Duodenal mucosa (tissue), 2 donors: ENCODE measurements around the gene HOXC6.

Source experiments
- H3K27ac ChIP-seq: one replicate; pipeline ENCODE4 v1.7.0; 2013; ENCODE audit warnings: low read depth, low read length
- H3K27me3 ChIP-seq, 2 donors: one replicate each; pipeline ENCODE4 v1.7.0; 2013; ENCODE audit warnings: low read length in 2 of 2, control low read depth in 1 of 2; ENCODE audit not compliant: insufficient read depth in 2 of 2, control insufficient read depth in 1 of 2
- H3K36me3 ChIP-seq, 2 donors: one replicate each; pipeline ENCODE4 v1.7.0; 2013; ENCODE audit warnings: low read length in 2 of 2, control low read depth in 1 of 2; ENCODE audit not compliant: insufficient read depth in 2 of 2, control insufficient read depth in 1 of 2
- H3K4me1 ChIP-seq, 2 donors: one replicate each; pipeline ENCODE4 v1.7.0; 2013; ENCODE audit warnings: low read length in 2 of 2, control low read depth in 1 of 2; ENCODE audit not compliant: insufficient read depth in 2 of 2, control insufficient read depth in 1 of 2
- H3K4me3 ChIP-seq, 2 donors: one replicate each; pipeline ENCODE4 v1.7.0; 2013; ENCODE audit warnings: low read length in 2 of 2, low read depth in 1 of 2
- H3K9ac ChIP-seq, 2 donors: one replicate each; pipeline ENCODE4 v1.7.0; 2013; ENCODE audit warnings: low read length in 2 of 2, low read depth in 1 of 2
- H3K9me3 ChIP-seq, 2 donors: one replicate each; pipeline ENCODE4 v1.7.0; 2013; ENCODE audit warnings: low read length in 2 of 2, control low read depth in 1 of 2; ENCODE audit not compliant: control insufficient read depth in 1 of 2

Gene HOXC6

DNA sequence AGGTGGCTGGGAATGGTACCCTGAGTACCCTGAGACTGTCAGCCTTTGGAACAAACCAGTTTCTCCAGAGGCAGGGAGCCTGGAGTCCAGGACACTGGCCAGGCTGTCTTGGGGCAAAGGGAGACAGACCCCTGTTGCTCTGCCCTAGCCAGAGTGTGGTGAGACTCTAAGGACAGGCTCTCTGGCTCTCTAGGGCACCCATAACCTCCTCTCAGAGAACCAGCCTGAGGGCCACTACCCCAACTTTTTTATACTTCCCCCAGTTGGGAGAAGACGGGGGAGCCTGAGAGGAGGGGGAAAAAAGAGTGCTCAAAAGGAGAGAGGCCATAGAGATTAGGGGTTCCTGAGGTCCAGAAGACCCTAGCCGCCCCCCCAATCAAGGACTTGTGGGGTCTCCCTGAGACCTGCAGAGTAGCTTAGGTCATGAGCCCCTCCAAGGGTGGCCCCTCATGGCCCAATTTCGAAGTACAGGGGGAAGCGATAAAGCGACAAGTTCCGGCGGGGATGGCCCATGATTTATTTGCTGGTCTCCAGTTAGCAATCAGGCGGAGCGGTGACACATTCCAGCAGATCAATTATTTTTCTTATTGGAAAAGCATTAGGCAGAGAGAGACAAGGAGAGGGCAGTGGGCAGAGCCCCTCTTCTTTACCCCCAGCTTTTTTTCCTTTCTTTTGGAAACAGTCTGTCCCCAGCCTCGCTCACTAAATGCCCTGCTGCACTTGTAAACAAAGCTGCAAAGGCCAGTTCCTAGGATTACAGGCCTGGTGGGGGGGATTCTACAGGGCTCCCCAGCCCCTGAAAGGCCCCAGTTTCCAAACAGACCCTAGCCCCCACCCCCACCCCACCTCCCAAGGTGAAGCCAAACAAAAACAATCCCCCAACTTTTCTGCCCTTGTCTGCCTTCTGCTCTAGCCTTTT lies 17.9 kb upstream of the HOXC6 start:
- Histone ChIP-seq H3K27me3 (peaks cover 86 to 90% of the 10 kb centered on the region in 2 donors), H3K4me1 (peaks cover 9 to 13% of the 10 kb centered on the region in 2 donors), H3K9me3 (no peaks in the 10 kb centered on the region), H3K36me3 (no peaks in the 10 kb centered on the region), H3K4me3 (no peak overlapping the region), H3K27ac (no peak overlapping the region), H3K9ac (no peak overlapping the region)

DNA sequence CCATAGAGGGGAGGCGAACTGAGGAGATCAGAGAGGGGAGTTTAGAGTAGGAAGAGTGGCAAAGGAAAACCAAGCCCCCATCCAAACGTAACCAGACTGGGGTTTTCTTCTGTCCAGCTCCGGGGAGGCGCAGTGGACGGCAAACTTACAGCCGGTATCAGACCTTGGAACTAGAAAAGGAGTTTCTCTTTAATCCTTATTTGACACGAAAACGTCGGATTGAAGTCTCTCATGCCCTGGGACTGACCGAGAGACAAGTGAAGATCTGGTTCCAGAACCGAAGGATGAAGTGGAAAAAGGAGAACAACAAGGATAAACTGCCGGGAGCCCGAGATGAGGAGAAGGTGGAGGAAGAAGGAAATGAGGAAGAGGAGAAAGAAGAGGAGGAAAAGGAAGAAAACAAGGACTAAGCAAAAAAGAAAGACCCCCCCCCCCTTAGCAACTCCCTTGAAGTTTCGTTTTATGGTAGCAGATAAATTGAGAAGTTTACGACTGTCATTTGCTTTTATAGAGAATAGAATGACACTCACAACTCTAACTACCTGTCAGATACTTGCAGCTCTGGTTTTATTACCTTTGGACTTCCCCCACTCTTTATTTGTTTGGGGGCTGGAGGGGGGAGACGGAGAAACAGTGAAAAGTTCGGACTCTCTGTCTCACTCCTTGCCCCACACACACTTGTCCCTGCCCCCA lies 17.1 kb upstream of the HOXC6 start:
- Histone ChIP-seq H3K4me3 (no peak overlapping the region), H3K27ac (no peak overlapping the region), H3K9ac (no peak overlapping the region), H3K4me1 (peaks cover 8 to 13% of the 10 kb centered on the region in 2 donors), H3K27me3 (peaks cover 88 to 91% of the 10 kb centered on the region in 2 donors), H3K9me3 (no peaks in the 10 kb centered on the region), H3K36me3 (no peaks in the 10 kb centered on the region)

DNA sequence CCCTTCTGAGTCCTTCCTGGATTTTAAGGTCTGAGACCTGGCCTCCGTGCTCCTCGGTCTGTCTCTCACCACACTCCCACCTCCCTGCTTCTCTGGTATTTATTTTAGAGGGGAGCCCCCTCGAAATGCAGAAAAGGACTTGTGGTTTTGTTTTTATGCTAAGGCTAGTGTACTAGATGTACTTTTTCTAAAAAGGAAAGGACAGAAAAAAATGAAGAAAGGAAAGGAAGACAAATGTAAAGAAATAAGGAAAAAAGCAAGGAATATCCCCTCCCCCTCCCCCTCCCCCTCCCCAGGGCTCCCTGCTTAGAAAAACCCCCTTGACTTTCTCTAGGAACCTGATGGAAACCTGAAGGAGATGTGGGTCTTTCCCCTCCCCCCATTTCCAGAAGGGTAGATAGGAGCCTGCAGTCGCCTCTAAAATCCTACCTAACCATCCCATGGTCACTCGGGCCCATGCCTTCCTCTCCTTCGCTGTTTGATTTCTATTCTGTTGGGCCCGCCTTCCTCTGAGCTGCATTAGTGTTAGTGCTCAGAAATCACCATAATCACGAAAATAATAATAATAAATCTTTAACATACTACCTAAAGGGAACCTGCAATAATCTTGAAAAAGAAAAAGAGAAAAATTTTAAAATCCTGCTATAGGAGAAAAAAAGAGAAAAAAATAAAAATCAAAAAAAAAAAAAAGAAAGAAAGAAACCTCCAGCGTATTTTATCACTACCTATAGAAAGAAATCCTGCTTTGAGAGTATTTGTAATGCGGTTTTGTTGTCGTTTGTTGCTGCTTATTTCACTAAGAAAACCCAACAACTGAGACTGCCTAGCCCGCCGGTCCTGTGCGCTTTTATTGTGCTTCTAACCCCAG lies 16.3 kb upstream of the HOXC6 start:
- H3K4me1 ChIP-seq, result peaks cover under 1 to 5% of the 10 kb centered on the region in 2 donors
- no peaks in the 10 kb centered on the region for H3K9me3 ChIP-seq
- no peak overlapping the region for H3K4me3 ChIP-seq
- H3K27me3 ChIP-seq, result peaks cover 83 to 90% of the 10 kb centered on the region in 2 donors
- H3K36me3 ChIP-seq, result no peaks in the 10 kb centered on the region
- no peak overlapping the region for H3K27ac ChIP-seq
- no peak overlapping the region for H3K9ac ChIP-seq

DNA sequence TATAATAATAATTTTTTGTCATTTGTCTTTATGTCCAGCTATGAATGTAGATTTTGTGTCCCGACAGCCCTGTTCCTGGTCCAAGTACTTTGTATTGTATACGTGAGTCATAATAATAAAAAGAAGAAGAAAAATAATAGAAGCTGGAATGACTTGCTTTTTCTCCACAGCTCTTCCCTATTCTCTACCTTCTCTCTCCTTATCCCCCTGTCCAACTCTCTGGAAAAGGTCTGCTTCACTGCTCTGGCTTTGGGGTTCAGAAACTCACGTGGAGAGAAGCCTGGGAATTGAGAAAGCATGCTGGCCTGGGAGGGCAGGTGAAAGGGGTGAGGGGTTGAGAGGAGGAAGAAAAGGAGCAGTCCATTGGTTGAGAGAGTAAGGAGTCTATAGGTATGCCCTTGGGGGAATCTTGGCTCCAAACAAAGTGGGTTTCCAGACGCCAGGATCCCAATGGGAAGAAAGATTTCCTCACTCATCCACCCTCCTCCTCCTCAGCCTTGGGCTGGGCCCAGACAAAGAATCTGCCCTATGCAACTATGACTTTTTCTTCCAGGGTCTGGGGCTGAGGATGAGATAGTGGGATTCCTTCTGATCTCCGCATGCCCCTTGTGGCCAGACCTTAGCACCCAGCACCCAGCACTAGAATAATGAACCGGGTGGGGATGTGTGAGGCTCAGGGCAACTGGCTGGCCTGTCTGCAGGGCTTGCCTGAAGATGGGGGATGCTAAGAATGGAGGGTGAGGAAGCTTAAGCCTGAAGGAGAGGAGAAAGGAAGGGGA lies 15.4 kb upstream of the HOXC6 start:
- Histone ChIP-seq H3K36me3 (no peaks in the 10 kb centered on the region), H3K27ac (no peak overlapping the region), H3K4me3 (no peak overlapping the region), H3K27me3 (peaks cover 79 to 88% of the 10 kb centered on the region in 2 donors), H3K9ac (no peak overlapping the region), H3K9me3 (no peaks in the 10 kb centered on the region), H3K4me1 (peaks cover 6 to 8% of the 10 kb centered on the region in 2 donors)

DNA sequence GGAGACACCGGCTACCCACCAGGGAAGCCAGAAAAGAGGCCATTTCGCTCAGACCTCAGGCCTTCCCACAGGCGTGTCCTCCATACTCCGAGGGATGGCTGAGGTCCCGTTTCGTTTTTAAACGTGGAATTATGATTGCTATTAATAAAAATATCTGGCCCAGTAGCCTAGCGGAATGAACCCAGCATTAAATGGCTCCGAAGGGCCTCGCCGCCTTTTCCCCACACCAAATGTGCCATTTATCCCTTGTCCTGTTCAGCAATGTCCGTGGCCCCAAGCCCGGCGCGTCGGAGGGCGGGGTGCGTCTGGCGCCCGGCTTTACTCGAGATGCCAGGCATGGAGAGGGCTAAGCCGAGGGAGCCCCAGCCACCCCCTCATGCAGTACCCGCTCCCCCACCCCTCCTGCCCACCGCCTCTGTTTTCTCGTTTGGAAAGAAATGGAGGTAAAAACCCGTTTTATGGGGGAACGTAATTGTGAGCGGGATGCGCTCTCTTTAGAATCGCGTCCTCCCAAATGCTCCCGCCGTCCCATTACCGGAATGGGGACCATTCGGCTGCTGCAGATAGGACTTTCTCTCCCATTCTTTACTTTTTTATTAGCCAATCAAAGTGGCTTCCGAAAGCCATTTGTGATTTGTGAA lies 13.7 kb upstream of the HOXC6 start:
- Histone ChIP-seq H3K27me3 (peaks cover 80 to 90% of the 10 kb centered on the region in 2 donors), H3K4me1 (peaks cover 3 to 6% of the 10 kb centered on the region in 2 donors), H3K9ac (no peak overlapping the region), H3K4me3 (no peak overlapping the region), H3K36me3 (no peaks in the 10 kb centered on the region), H3K27ac (no peak overlapping the region), H3K9me3 (no peaks in the 10 kb centered on the region)

DNA sequence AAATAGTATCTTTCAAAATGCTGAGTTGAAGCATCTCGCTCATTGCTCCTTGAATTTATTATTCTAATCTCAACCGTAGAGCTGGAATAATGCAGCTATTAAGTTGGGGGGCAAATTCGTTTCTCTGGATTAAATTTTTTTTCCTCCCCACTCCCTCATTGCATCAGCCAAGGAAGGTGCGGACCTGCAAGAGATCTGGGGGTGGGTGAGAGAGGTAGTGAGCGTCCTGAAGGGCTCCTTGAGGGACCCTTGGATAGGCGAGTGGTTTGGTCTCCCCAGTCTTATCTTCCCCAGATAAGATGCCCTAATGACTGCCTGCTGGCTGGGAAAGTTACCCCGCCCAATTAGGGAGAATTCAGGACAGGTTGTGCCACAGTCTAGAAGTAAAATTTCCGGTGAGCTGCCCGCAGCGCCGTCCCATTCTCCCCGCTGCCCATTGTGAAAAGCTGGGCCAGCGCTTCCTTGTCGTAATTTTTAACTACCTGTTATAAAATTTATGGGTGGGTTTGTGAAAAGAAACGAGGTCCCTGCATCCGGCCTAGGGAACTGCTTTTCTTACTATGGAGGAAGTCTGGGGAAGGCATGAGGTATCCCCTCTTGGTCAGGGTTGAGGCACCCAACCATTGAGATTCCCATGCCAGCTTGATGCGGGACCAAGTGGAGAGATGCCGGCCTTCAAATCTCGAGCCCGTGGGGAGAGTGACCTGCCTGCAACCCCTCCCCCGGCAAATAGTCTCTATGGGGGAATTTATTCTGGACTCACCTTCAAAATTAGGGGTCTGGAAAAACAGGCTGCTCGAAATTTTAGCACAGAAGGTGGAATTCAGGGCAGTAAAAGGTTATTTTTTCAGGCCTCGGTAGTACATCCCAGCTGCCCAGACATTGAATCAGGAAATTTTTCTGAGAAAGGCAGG lies 13.0 kb upstream of the HOXC6 start:
- Histone ChIP-seq H3K27me3 (peaks cover 79 to 90% of the 10 kb centered on the region in 2 donors), H3K27ac (no peak overlapping the region)

DNA sequence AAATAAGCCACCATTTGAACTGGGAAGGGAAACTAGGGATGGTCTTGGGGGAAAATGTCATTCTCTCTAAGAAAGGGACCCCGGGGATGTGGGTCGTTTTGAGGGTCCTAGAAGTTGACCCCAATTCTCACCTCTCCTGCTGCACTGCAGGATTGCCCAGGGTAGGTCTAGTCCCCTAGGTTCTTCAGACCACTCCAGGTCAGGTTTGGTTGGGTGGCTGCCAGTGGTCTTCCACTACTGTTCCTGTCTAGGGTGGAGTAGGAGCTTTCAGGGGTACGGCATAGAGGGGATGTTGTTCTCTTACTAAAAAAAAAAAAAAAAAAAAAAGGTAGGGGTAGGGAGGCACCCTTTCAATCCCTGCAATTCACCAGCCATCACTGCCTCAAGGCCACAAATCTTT lies 12.2 kb upstream of the HOXC6 start:
- Histone ChIP-seq H3K4me1 (peaks cover 3 to 6% of the 10 kb centered on the region in 2 donors), H3K27ac (no peak overlapping the region), H3K36me3 (no peaks in the 10 kb centered on the region), H3K4me3 (no peak overlapping the region), H3K27me3 (peaks cover 72 to 90% of the 10 kb centered on the region in 2 donors), H3K9me3 (no peaks in the 10 kb centered on the region), H3K9ac (no peak overlapping the region)

More for the DNA sequence above, 13.0 kb upstream of the HOXC6 start:
- Histone ChIP-seq H3K4me1 (peaks cover 3 to 6% of the 10 kb centered on the region in 2 donors), H3K9me3 (no peaks in the 10 kb centered on the region), H3K9ac (no peak overlapping the region), H3K4me3 (no peak overlapping the region), H3K36me3 (no peaks in the 10 kb centered on the region)

DNA sequence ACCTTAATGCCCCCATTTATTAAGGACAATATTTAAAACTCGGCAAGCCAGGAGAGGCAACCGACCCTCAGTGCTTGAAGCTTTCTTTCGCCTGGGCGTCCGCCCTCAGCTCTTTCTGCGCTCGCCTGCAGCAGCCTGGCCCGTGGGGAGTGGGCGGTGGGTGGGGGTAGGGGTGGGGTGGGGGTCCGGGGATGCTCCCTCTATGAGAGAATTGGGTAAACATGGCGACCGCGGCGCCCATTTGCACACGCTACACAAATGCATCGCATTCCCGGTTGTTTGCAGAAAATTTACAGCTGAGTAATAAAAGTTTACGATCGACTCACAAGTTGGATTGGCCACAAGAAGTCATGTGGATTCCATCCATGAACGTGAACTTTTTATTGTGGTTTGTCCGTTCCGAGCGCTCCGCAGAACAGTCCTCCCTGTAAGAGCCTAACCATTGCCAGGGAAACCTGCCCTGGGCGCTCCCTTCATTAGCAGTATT lies 11.7 kb upstream of the HOXC6 start:
- Histone ChIP-seq H3K27ac (no peak overlapping the region), H3K4me1 (peaks cover 3 to 6% of the 10 kb centered on the region in 2 donors), H3K4me3 (no peak overlapping the region), H3K9ac (no peak overlapping the region), H3K27me3 (peaks cover 72 to 90% of the 10 kb centered on the region in 2 donors), H3K36me3 (no peaks in the 10 kb centered on the region), H3K9me3 (no peaks in the 10 kb centered on the region)
